SK-N-MC (cell line): Measurements from ENCODE around the gene RGS7.
"Not testable (repeated sequence)": the region's sequence is repeated elsewhere in the genome, so short reads cannot be mapped to it uniquely, and the experiment has no call there.

Experiments
- DNase-seq: peaks from one replicate; pipeline ENCODE4 v3.0.0-alpha.2; 2011; ENCODE audit warnings: low read depth, low spot score
- H3K27ac ChIP-seq: fragments of 200-600 bp; sonication (generic); 2 replicates; pipeline ENCODE4 v1.5.1; 2016; ENCODE audit warnings: mixed run types
- H3K36me3 ChIP-seq: fragments of 200-600 bp; sonication (generic); 2 replicates; pipeline ENCODE4 v1.6.1; 2017; ENCODE audit warnings: antibody characterized with exemption, low read length, mixed read lengths; ENCODE audit not compliant: insufficient read depth
- H3K4me3 ChIP-seq: fragments of 200-600 bp; sonication (generic); 2 replicates; pipeline ENCODE4 v1.5.1; 2016
- H3K9ac ChIP-seq: fragments of 200-600 bp; sonication (generic); 2 replicates; pipeline ENCODE4 v1.8.0; 2017; ENCODE audit warnings: mixed run types, mixed read lengths; ENCODE audit not compliant: insufficient read length
- H3K9me3 ChIP-seq: fragments of 200-600 bp; sonication (generic); 2 replicates; pipeline ENCODE4 v1.6.1; 2017; ENCODE audit warnings: low read depth, mild to moderate bottlenecking, antibody characterized with exemption, low read length, moderate library complexity, mixed read lengths
- EZH2 ChIP-seq: fragments of 200-600 bp; sonication (generic); IDR thresholded peaks from one replicate; pipeline ENCODE4 v1.6.1; 2017; ENCODE audit warnings: antibody characterized with exemption
- FOXP2 ChIP-seq: optimal IDR thresholded peaks from 2 replicates; pipeline ENCODE3; 2011; ENCODE audit warnings: mild to moderate bottlenecking, moderate library complexity; ENCODE audit not compliant: insufficient read depth; ENCODE audit errors: extremely low read length, control extremely low read depth
- POLR2AphosphoS5 ChIP-seq: IDR thresholded peaks from 2 replicates; pipeline ENCODE4 v1.6.1; 2012; ENCODE audit warnings: mild to moderate bottlenecking, low read depth, low read length, borderline replicate concordance

Gene RGS7

GRCh38 chr1:240905225-240905765 is 451.7 kb downstream of the RGS7 start:
- Histone ChIP-seq H3K4me3 (no peak overlapping the region), H3K9me3 (no peaks in the 10 kb centered on the region), H3K27ac (no peak overlapping the region), H3K9ac (no peak overlapping the region), H3K36me3 (no peaks in the 10 kb centered on the region)
- TF ChIP-seq POLR2AphosphoS5: no peak
- no peak for TF ChIP-seq EZH2
- no peak for TF ChIP-seq FOXP2
- DNase-seq: no peak

- H3K27ac ChIP-seq, H3K9ac ChIP-seq, DNase-seq, H3K36me3 ChIP-seq, H3K9me3 ChIP-seq, H3K4me3 ChIP-seq: not testable (repeated sequence)
Measured at GRCh38 chr1:240895424-240895823, 461.6 kb downstream of the RGS7 start.

- Histone ChIP-seq H3K4me3 (no peak overlapping the region), H3K36me3 (no peaks in the 10 kb centered on the region), H3K9me3 (no peaks in the 10 kb centered on the region), H3K9ac (no peak overlapping the region), H3K27ac (no peak overlapping the region)
- no peak for DNase-seq
- TF ChIP-seq EZH2 (no peak), POLR2AphosphoS5 (no peak), FOXP2 (no peak)
Measured at GRCh38 chr1:240888787-240889048, 468.3 kb downstream of the RGS7 start.

GRCh38 chr1:240888039-240888786 is 468.8 kb downstream of the RGS7 start:
- TF ChIP-seq FOXP2: no peak
- TF ChIP-seq POLR2AphosphoS5: no peak
- TF ChIP-seq EZH2: no peak
- no peak for DNase-seq
- Histone ChIP-seq H3K4me3 (no peak overlapping the region), H3K9ac (no peak overlapping the region), H3K9me3 (no peaks in the 10 kb centered on the region), H3K36me3 (no peaks in the 10 kb centered on the region), H3K27ac (no peak overlapping the region)

- H3K9ac ChIP-seq: no peak overlapping the region
- no peaks in the 10 kb centered on the region for H3K9me3 ChIP-seq
- no peak for TF ChIP-seq FOXP2
- H3K27ac ChIP-seq: no peak overlapping the region
- no peak overlapping the region for H3K4me3 ChIP-seq
- no peak for DNase-seq
- H3K36me3 ChIP-seq: no peaks in the 10 kb centered on the region
Measured at GRCh38 chr1:240883490-240883889, 473.5 kb downstream of the RGS7 start.

- H3K27ac ChIP-seq, H3K4me3 ChIP-seq, H3K9ac ChIP-seq, DNase-seq, H3K9me3 ChIP-seq, H3K36me3 ChIP-seq: not testable (repeated sequence)
Measured at GRCh38 chr1:240882656-240883308, 474.2 kb downstream of the RGS7 start.

GRCh38 chr1:240878631-240879030 is 478.4 kb downstream of the RGS7 start:
- no peak for TF ChIP-seq FOXP2
- no peak for TF ChIP-seq POLR2AphosphoS5
- TF ChIP-seq EZH2: no peak
- Histone ChIP-seq H3K9me3 (no peaks in the 10 kb centered on the region), H3K9ac (no peak overlapping the region), H3K4me3 (no peak overlapping the region), H3K27ac (no peak overlapping the region), H3K36me3 (no peaks in the 10 kb centered on the region)
- no peak for DNase-seq

- DNase-seq: no peak
- TF ChIP-seq FOXP2 (no peak), EZH2 (no peak), POLR2AphosphoS5 (no peak)
- no peak overlapping the region for H3K4me3 ChIP-seq
Measured at GRCh38 chr1:240877605-240878004, 479.4 kb downstream of the RGS7 start.

GRCh38 chr1:240876071-240876470 is 480.9 kb downstream of the RGS7 start:
- TF ChIP-seq FOXP2 (no peak), EZH2 (no peak), POLR2AphosphoS5 (no peak)
- H3K9ac ChIP-seq: no peak overlapping the region
- no peak overlapping the region for H3K27ac ChIP-seq
- no peaks in the 10 kb centered on the region for H3K36me3 ChIP-seq
- H3K4me3 ChIP-seq: no peak overlapping the region
- DNase-seq: no peak
- H3K9me3 ChIP-seq: no peaks in the 10 kb centered on the region

More at GRCh38 chr1:240877605-240878004, 479.4 kb downstream of the RGS7 start:
- no peak overlapping the region for H3K9ac ChIP-seq
- H3K36me3 ChIP-seq: no peaks in the 10 kb centered on the region
- H3K9me3 ChIP-seq: no peaks in the 10 kb centered on the region
- no peak overlapping the region for H3K27ac ChIP-seq

- Histone ChIP-seq H3K36me3 (no peaks in the 10 kb centered on the region), H3K4me3 (no peak overlapping the region), H3K27ac (no peak overlapping the region), H3K9ac (no peak overlapping the region), H3K9me3 (no peaks in the 10 kb centered on the region)
- TF ChIP-seq POLR2AphosphoS5: no peak
- no peak for TF ChIP-seq EZH2
- no peak for TF ChIP-seq FOXP2
- DNase-seq: no peak
Measured at GRCh38 chr1:240869071-240869470, 487.9 kb downstream of the RGS7 start.
